G401 (cell line): Measurements from ENCODE around the gene XPNPEP1. TPM values are rescaled to one million over a fixed set of nuclear protein-coding genes. Genes with fewer than 3 reads are reported as not detected.

Experiments used
- DNase-seq: peaks from one replicate; pipeline ENCODE4 v3.0.0-alpha.2; 2015; ENCODE audit warnings: low spot score
- in situ Hi-C: cut with HindIII; loops from 2 replicates; pipeline ENCODE4 v1.10.0; 2016; ENCODE audit warnings: low sequenced_read_pairs, mixed read lengths
- total RNA-seq: library from RNA; depleted of rRNA; stranded (reverse); fragments of >200 nt; shearing (Covaris generic); gene quantifications from 2 replicates; pipeline ENCODE4 v1.2.3, GENCODE V29; 2014; rRNA removed

XPNPEP1 gene
- total RNA-seq, result 109 and 153 TPM in 2 replicates

DNA sequence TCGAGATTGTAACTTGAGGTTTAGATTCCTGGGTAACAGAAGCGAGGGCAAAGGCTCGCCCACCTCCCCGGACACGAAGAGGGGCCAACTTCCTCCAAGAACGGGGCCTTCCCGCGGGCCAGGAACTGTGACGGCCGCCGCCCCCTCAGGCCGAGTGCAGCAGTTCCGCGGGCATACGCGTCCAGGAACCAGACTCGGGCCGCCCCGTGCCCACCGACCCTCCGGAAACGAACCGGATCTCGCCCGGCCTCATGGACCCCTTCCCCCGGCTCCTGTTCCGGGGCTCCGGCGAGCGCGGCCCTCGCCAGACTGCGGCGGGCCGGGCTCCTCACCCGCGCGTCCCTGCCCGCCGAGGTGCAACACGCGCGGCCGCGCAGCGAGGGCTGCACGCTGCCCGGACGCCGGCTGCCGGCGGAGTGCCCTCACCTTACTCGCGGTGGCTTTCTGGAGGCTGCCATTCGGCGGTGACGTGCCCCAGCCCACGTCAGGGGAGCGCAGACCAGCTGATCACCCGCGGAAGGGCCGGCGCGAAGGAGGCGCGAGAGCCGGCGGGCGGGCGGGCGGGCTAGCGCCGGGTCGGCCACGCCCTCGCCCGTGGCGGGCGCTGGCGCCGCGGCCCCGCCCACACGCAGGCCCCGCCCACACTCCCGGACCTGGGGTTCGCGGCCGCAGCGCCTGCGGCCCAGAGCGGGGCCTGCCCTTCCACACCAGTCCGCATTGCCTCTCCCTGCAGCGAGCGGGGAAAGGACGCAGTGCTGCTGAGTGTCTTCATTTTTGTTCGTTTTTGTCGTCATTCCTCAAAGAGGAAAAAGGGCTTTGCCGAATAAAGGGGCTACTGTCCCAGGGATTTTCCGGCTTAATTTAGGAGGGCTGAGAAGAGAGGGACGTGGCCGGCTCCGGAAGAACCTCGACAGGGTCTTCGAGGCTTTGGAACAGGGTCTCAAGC, at the start of gene XPNPEP1:
Gene XPNPEP1 (minus strand): TSS at position 536 of the 946 bp plus-strand sequence. CDS start 78 bp downstream, at position 458.
- peak; percentile 91 for DNase-seq
- in situ Hi-C loops, result no loop called here

DNA sequence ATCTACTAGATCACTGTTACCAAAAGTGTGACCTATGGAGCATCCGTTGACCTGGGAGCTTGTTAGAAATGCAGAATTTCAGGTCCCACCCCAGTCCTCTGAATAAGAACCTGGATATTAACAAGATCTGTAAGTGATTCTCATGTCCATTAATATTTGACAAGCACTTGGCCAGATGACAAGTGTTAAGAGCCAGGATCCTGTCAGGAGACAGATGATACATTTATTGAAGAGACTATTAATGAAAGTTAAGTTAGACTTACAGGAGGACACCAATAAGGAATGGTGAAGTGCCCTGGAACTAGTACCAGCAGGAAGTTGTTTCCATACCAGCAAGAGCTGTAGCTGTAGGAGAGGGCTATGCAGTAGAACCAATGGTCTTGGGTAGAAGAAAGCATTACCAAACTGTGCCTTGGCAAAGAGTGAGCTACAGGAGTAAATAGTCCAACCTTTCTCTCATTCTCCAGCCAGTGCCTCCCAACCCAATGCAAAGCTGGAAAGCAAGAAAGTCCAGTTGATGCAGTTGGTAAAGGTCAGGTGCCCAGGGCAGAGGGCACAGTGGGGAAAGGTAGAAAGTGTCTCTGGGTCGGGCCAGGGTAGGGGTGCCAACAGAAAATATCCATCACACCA, 49.2 kb upstream of the XPNPEP1 start:
- in situ Hi-C loops, result no loop called here
- DNase-seq, result no peak

DNA sequence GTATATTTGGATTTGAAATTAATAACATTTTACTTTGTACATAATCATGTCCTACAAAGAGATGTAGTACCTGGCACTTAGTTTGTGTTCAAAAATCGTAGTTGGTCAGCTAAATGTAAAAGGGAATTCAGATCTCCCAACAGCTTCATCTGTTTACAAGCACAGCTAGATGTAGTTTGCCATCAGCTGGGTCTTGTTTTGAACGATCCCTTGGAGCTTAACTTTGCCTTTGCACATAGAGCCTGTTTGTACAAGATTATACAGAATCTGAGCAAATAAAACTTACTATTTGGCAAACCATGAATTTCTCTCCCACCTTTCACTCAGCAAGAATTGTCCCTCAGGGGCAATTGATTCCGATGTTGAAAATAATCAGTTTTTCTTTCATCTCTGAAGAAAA, 48.3 kb upstream of the XPNPEP1 start:
- no peak for DNase-seq
- in situ Hi-C loops, result no loop called here

DNA sequence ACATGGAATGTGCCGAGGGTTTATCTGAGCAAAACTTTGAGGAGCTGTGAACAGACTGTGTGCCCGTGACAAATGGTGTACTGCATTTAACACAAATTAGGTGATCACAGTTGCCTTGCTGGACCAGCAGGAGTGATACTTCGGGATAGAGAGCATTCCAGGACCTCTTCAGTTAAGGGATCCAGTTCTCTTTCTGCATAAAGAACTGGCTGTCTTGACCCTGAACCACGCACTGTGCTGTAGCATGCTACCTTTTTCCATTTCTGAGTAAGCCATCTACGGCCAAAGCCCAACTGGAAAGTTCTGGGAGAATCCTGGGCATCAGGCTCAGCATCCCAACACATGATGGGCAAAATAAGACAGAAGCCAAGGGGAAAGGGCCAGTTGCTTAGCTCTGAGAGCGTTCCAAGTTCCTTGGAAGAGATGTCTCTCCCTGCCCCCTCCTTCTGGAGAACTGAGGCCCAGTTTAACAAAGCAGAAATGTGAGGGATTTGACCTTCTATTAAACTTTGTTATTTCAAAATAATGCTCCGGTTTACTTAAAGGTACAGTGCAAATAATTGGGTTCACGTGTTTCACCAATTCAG, 46.5 kb upstream of the XPNPEP1 start:
- in situ Hi-C loops, result no loop called here
- no peak for DNase-seq

DNA sequence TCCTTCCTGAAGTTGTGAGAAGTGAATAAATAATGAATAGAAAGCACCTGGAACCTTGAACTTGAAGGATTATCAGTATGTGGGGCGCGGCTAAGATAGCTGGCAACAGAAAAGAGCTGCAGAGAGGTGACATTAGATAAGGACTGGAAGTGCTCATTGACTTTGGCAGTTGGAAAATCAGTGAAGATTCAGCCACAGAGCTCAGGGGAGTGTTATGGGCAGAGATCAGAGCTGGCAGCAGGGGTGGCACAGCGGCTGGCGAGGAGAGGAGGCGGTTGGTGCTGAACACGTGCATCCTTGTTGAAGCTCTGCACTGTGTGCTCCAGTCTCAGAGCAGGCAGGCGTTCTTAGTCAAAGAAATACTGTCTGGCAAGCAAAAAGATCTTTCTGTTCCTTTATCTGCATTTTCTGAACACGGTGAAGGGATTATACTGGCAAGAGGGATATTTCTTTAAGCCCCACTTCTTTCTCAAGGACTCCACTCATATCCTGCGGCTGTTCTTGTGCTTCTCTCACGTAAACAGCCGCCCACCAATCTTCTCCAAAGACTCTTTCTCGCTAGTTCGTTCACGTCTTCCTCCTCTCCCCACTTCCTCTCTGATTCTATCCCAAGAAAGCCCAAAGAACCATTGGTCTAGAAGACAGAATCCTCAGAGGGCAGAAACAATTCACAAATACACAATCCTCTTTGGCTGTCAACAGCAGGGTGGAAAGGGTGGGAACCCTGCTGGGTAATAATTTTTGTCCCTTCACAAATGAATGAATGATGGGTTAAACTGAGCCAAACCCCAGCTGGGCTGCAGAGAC, 45.8 kb upstream of the XPNPEP1 start:
- in situ Hi-C loops, result no loop called here
- DNase-seq, result no peak

DNA sequence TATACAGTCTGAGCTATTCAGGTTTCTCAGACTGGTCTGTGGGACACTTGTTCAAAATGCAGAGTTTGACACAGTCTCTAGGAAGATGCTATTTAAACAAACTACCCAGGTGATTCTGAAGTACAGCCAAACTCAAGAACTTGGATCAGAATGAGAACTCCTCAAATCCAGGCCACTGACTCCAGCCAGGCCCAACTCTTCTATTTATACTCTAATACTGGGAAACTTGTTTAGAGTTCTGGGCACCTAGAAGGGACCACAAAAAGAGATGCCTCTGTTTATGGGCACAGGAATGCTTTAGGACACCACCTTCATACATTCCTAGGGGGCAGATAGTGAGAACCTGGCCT, 44.4 kb upstream of the XPNPEP1 start:
- in situ Hi-C loops, result no loop called here
- peak; percentile 79 for DNase-seq

DNA sequence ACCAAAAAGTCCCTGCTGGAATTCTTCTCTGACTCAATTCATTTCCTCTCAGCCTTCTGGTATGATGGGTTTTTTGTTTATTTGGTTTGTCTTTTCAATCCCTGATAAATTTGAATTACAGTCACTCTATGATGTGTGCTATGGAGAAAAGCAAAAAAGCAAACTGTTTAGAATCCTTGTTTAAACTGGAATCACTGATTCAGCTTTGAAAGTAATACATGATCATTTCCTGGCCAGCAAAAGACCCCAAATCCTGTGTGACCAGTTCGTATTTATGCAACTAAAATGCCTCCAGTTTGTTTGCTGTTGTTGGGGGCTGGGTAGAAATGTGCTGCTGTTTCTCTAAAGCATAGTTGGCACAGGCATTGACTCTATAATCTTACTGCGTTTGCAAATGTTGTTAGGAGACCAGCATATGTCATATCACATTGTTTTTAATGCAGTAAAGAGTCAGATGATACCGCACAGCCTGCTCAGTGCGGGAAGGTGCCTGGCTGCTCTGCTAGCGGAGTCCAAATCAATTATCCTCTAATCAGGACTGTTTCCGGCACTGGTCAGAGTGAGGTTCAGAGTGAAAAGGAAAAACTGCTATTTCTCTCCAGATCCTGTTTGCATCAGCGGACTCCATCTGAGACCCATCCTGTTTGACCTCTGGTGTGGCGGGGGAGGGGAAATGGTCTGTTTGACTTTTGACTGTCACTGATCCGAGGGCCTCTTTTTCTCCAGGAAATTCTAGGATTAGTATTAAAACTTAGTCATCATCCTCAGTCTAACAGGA, 43.8 kb upstream of the XPNPEP1 start:
- in situ Hi-C loops, result no loop called here
- peak; percentile 68 for DNase-seq

DNA sequence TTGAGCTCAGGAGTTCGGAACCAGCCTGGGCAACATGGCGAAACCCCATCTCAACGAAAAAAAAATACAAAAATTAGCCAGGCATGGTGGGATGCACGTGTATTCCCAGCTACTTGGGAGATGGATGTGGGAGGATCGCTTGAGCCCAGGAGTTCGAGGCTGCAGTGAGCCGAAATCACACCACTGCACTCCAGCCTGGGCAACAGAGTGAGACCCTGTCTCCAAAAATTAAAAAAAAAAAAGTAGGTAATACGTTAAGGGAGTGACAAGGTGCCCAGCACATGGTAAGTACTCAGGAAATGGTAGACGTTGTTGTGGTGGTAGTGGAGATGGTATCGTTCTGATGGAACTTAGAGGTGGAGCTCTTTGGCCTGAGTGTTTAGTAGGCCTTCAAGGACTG, 41.0 kb upstream of the XPNPEP1 start:
- in situ Hi-C loops, result no loop called here
- DNase-seq, result no peak

DNA sequence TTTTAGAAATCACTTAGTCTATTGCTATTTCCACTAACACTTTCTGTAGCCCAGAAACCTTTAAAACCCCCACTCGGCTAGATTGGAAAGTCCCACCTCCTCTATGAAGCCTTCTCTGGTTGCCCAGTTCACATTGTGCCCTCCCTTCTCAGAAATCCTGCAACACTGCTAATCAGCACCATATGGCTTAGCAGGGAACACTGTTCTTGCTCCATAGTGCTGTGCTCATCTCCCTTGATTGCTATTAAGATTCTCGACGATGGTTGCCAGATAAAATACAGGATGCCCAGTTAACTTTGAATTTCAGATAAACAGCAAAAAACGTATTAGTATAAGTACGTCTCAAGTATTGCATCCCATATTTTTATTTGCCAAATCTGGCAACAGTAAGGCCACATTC, 40.1 kb upstream of the XPNPEP1 start:
- DNase-seq, result peak; percentile 86
- in situ Hi-C loops, result no loop called here

DNA sequence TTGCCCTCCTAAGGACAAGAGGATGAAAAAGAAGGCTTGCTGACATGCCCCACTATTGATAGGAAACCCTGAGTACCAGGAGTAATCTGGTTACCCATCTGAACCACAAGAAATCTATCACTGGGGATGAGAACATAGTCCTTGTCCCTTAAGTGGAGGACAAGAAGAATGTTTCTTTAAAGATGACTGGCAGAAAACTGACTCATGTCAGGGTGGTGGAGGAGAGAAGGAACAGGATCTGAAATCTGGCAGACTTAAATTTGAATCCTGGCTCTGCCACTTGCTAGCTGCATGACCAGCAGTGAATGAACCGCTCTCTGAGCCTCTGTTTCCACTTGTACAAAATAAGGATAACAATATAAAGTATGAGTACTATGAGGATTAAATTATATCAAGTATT, 38.9 kb upstream of the XPNPEP1 start:
- in situ Hi-C loops, result no loop called here

DNA sequence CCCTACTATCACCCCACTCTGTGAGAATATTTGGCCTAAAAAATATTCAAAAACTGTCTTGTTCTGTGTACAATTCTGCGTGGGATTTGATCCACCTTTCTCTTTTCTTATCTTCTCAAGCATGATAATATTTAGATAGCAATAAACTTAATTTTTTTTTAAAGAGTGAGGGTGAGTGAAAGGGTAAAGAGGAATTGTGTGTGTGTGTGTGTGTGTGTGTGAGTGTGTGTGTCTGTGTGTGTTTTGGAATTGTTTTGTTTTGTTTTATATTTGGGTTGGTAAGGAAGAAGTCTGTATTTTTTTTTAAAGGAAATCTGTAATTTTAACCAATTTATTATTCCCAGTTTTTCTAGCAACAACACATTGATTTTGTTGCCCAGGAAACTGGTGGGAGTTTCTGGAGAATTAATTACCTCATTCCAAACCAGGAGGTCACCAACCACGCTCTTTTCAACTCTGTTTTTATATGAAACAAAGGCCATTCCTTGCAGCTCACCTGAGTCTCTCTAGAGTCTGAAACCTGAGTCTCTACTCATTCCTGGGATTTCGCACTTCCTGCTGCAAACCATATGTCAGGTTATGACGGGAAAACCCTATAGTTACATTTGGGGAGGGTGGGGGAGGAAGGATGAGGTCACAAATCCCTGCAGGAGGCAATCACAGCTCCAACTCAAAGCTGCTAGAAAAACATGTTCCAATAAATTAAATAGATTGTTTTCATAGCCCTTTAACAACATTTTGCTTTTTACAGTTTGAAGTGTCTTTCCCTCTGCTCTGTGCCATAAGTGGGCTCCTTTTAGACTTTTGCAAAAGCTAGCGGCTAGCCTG, 38.1 kb upstream of the XPNPEP1 start:
- peak; percentile 67 for DNase-seq
- in situ Hi-C loops, result no loop called here

More for the DNA sequence above, 38.9 kb upstream of the XPNPEP1 start:
- DNase-seq, result peak; percentile 72

DNA sequence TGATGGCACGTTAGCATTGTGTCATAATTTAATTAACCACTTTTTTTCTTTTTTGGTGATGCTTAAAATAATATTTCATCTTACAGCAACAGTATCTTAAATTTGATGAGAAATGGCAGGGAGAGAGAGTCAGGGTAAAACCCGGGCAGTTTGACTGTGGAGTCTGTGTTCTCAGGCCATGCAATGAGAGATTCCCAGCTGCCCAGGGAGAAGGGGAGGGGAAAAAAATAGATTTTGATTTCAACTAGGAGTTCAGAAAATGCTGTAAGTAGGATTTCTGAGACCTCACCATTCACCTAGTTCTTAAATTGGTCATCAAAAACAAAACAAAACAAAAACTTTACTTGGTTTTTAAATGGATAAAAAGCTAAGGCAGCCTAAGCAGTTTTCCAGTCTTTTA, 37.4 kb upstream of the XPNPEP1 start:
- DNase-seq, result peak; percentile 51
- in situ Hi-C loops, result no loop called here

DNA sequence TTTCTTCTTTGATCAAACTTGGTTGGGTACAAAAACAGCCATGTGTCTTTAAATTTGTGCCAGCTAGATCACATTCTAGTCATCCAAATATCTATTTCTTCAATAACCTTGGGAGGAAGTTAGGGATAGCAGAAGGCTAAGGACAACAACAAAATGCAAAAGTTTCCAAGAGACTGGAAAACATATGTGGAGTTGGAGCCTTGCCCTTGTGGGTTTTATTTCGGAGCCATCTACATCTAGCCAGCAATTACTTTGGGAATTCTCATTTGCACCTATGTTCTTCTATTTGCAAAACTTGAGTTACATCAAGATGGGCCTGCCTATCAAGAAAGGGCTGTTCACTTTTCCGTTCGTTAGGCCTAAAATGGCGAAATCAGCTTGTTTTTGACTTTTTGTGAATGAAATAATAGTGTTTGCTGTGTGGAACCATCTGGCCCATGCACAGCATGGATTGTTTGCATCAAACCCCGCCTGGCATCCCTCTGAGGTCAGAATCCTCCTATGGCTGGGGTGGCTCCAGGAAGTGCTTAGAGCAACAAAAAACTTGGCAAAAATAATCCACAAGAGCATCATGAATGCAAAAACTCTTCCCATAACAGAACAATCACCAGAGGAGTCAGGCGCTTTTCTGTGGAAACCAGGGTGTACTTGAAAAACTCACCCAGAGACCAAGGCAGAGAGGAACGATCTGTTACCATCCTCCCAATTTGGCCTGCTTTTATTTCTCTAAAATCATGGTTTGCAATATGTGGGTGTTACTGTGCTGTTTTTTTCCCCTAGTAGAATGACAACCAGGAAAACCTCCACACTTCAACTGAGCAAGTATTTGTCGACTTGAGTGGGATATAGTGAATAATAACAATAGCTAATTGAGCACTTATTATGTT, 36.2 kb upstream of the XPNPEP1 start:
- peak; percentile 37 for DNase-seq
- in situ Hi-C loops, result no loop called here

DNA sequence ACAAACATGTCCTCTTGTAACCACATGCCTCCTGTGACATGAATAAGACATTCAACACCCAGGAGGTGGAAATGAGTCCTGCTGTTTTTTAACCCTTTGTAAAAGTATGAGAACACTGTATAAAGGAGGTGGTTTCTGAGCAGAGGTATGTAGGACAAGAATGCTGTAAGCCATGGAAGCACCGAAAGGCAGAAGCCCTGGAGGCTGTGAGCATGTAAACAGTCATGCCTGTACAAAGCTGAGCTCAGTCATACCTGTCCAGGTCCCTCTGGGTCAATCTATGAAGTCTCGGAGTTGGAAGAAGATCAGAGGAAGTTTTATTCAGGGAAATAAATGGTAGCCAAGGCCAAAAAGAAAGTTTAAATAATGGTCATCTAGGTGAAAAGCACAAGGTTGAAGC, 34.7 kb upstream of the XPNPEP1 start:
- peak; percentile 40 for DNase-seq
- in situ Hi-C loops, result no loop called here

DNA sequence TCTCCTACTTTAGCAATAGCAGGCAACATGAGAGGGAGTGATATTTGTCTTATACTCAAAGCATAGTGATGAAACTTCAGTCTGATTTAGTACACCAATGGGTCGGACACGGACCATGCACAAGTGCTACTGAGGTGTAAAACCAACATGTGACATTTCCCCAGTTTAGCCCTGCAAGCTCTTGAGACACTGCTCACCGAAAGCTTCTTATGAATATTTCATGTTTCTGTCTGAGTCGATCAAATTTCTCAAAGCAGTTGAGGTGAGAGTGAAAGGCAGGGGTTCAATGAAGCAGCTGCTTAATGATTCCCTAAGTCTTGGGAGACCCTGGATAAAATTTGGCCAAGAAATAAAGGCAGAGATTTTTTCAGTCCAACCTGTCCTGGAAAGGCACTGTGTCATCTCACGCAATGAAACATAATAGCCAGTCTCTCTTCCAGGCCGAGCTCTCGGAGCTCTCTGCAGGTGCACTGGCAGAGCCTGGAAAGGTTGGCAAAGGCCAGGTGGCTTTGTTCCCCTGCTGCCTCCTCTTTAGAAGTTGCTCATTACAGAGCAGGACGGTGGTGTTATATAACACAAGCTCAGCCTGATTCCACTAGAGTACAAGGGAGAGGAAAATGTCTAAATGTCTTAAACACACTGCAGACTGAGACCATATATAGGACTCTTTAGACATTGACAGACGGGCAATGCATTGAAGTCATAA, 33.9 kb upstream of the XPNPEP1 start:
- peak; percentile 99 for DNase-seq
- in situ Hi-C loops, result no loop called here

DNA sequence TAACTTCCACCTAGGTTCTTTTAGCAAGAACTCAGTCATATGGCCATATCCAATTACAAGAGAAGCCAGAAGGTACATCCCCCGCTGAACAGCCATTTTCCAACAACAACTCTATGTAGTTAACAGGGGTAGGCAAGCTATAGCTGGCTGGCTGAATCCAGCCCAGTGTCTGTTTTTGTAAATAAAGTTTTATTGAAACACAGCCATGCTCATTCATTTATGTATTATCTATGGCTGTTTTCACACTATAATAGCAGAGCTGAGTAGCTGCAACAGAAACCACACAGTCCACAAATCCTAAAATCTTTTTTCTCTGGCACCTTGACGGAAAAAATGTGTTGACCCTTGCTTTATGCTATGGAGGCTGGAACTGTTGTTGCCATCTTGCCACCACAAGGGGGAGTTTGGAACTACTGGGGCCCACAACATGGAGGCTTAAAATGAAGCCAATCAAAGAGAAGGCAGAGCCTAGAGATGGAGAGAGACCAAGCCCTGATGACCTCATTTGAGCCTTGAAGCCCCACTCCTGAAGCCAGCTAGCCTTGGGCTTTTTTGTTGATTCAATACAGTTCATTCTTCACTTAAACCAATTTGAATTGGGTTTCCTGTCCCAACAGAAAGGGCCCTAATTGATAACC, 33.3 kb upstream of the XPNPEP1 start:
- in situ Hi-C loops, result no loop called here
- peak; percentile 30 for DNase-seq
